AG04449 (cell line): Measurements from ENCODE around the gene BMPR1B.

Source experiments
- CTCF ChIA-PET: fragments of 350-600 bp; formaldehyde crosslinking; extraction: SDS; loops from one replicate; lab custom pipeline; 2021; ENCODE audit warnings: antibody characterized with exemption; lab: Yijun Ruan, JAX
- POLR2A ChIA-PET: fragments of 400-600, 350-600 bp; formaldehyde crosslinking; extraction: SDS; loops from one replicate; lab custom pipeline; 2020; ENCODE audit warnings: antibody characterized with exemption, inconsistent platforms; lab: Yijun Ruan, JAX
- DNase-seq: peaks from one replicate; pipeline ENCODE4 v3.0.0-alpha.2; 2010; ENCODE audit warnings: low read depth, low spot score
- H3K4me3 ChIP-seq: 2 replicates; pipeline ENCODE4 v1.5.1; 2011; ENCODE audit warnings: low read depth, mild to moderate bottlenecking, control low read depth, low read length
- CTCF ChIP-seq: IDR thresholded peaks from one replicate; pipeline ENCODE4 v1.5.1; 2011; ENCODE audit warnings: mild to moderate bottlenecking, moderate library complexity, low read length, control low read depth, inconsistent platforms; ENCODE audit not compliant: insufficient read depth; ENCODE audit errors: missing control alignments

BMPR1B gene

DNA sequence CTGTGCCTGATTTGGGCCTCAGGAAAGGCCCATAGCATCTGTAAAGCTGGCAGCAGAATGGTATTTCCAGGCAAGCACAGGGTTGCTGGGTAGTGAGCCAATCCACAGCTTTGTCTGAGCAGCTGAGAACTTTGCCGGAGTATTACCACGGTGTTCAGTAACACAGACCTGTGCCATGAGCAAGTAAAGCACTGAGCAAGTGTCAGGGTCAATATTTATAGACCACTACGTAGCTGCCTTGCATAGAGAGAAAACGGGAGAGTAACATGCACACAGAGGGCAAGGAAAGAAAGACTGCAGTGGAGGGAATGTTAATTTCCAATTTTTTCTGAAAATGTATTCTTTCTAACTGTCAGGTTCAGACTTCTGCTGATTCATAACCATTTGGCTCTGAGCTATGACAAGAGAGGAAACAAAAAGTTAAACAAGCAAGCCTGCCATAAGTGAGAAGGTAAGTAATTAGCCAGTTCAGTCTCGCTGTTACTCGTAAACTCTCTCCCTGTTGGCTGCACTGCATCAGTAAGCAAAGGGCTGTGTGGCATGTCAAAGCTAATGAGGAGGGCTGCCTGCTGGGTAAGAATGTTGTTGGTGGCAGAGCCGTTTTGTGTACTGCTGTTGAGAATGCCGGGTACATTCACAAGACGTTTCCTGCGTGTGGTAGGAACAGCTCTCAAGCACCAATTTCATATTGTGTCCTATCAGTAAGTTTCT, 238.1 kb downstream of the BMPR1B start:
- H3K4me3 ChIP-seq = no peak overlapping the region
- ChIA-PET POLR2A (no interaction called here), CTCF (interaction anchor here (0.9 kb wide), 1 partner anchor 12 kb away, joined by 3 read pairs; no protein-coding TSS in a partner anchor)
- no peak for TF ChIP-seq CTCF
- no peak for DNase-seq

- POLR2A ChIA-PET = no interaction called here
- DNase-seq = no peak
- CTCF ChIA-PET = no interaction called here
- no peak overlapping the region for H3K4me3 ChIP-seq
- no peak for TF ChIP-seq CTCF
Measured at GRCh38 chr4:95000076-95000648, 242.4 kb downstream of the BMPR1B start.

DNA sequence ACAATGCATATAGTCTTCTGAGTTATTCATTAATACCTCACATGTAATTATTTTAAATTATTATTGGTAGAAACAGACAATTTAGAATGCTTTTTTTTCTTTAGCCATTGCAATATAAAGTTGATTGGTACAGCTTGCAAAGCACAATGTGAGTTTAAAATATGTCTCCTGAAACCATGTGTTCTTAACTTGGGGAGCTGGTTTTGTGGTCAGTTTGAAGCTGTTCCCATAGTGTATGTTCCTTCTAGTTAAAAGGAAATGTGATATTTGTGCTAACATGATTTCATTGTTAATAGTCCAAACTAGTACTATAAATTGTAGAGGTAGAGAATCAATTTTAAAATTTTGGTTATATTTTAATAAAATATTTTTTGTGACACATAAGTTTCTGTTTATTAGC, 247.2 kb downstream of the BMPR1B start:
- TF ChIP-seq CTCF = no peak
- CTCF ChIA-PET = no interaction called here
- POLR2A ChIA-PET = no interaction called here
- no peak overlapping the region for H3K4me3 ChIP-seq
- DNase-seq = no peak

DNA sequence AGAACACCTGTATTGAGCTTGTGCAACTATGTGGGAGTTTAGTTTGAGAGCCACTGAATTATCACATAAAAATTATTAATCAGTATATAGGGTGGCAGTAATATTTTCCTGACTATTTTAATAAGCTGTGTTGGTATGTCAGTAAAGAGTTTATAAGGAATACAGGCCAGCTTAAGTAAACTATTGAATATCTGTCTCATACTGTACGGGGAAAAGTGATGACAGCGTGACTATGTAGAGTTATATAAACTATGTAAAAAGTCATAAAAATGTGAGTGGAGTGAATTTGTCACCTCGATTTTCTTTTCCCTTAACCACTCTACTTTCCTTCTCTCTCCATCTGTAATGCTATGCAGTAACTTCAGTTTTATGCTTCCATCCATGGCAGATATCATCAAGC, 250.2 kb downstream of the BMPR1B start:
- ChIA-PET POLR2A (no interaction called here), CTCF (no interaction called here)
- no peak for DNase-seq
- TF ChIP-seq CTCF = no peak
- no peak overlapping the region for H3K4me3 ChIP-seq

DNA sequence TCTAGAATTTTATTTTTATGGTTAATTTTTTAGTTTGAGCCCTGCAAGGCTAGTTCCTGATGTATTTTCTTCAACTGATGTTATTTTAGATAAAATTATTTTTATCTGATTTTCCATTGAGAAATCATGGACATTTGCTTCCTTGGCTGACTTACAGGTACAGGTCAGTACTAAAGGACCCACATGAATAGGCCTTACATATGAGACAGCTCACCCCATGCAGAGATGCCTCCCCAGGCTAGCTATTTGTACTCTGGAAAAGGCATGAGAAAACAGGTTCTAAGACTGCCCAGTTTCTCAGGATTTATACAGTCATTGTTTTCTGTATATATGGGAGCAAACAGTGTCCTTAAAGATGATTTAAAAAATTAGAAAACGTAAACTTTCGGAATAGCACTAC, 255.5 kb downstream of the BMPR1B start:
- CTCF ChIA-PET = no interaction called here
- no peak for TF ChIP-seq CTCF
- POLR2A ChIA-PET = no interaction called here
- H3K4me3 ChIP-seq = no peak overlapping the region
- DNase-seq = no peak

GRCh38 chr4:95014068-95014467, 256.3 kb downstream of the BMPR1B start:
- CTCF ChIA-PET = no interaction called here
- POLR2A ChIA-PET = no interaction called here
- no peak for TF ChIP-seq CTCF
- DNase-seq = no peak
- no peak overlapping the region for H3K4me3 ChIP-seq
